ENCODE data around the gene VPS4A.
A peak's percentile ranks its signal among the peaks of the same experiment; 100 is the strongest.
"Not testable (repeated sequence)": the region's sequence is repeated elsewhere in the genome, so short reads cannot be mapped to it uniquely, and the experiment has no call there.

The VPS4A gene

GRCh38 chr16:69310653-69311532 lies at the start of gene VPS4A:
Gene VPS4A, plus strand, starts transcription at chr16:69311350. Its CDS starts 162 bp downstream, at chr16:69311512.
- peak; percentile 98 for DNase-seq (ENCODE audit: low spot score)

GRCh38 chr16:69266334-69267063 lies 44.7 kb upstream of the VPS4A start:
- DNase-seq (ENCODE audit: low spot score), result no peak

GRCh38 chr16:69267633-69268032 lies 43.5 kb upstream of the VPS4A start:
- DNase-seq (ENCODE audit: low spot score), result no peak

GRCh38 chr16:69270395-69270794 lies 40.8 kb upstream of the VPS4A start:
- no peak for DNase-seq (ENCODE audit: low spot score)

- DNase-seq (ENCODE audit: low spot score), result no peak
These were observed 40.3 kb upstream of the VPS4A start for GRCh38 chr16:69270831-69271230.

- DNase-seq (ENCODE audit: low spot score), result no peak
These were observed 38.1 kb upstream of the VPS4A start for GRCh38 chr16:69273009-69273408.

GRCh38 chr16:69274699-69275235 lies 36.4 kb upstream of the VPS4A start:
- DNase-seq (ENCODE audit: low spot score), result no peak

- no peak for DNase-seq (ENCODE audit: low spot score)
These were observed 34.7 kb upstream of the VPS4A start for GRCh38 chr16:69276148-69277115.

- no peak for DNase-seq (ENCODE audit: low spot score)
These were observed 33.7 kb upstream of the VPS4A start for GRCh38 chr16:69277413-69277812.

- DNase-seq (ENCODE audit: low spot score), result no peak
These were observed 27.3 kb upstream of the VPS4A start for GRCh38 chr16:69283851-69284250.

GRCh38 chr16:69285240-69285639 lies 25.9 kb upstream of the VPS4A start:
- no peak for DNase-seq (ENCODE audit: low spot score)

GRCh38 chr16:69286941-69287713 lies 24.0 kb upstream of the VPS4A start:
- peak; percentile 47 for DNase-seq (ENCODE audit: low spot score)

- DNase-seq (ENCODE audit: low spot score), result not testable (repeated sequence)
These were observed 19.5 kb upstream of the VPS4A start for GRCh38 chr16:69291657-69292056.

GRCh38 chr16:69293401-69293800 lies 17.7 kb upstream of the VPS4A start:
- DNase-seq (ENCODE audit: low spot score), result no peak

GRCh38 chr16:69294051-69294450 lies 17.1 kb upstream of the VPS4A start:
- DNase-seq (ENCODE audit: low spot score), result no peak

GRCh38 chr16:69296771-69297170 lies 14.4 kb upstream of the VPS4A start:
- DNase-seq (ENCODE audit: low spot score), result not testable (repeated sequence)

- no peak for DNase-seq (ENCODE audit: low spot score)
These were observed 12.9 kb upstream of the VPS4A start for GRCh38 chr16:69298261-69298660.

- DNase-seq (ENCODE audit: low spot score), result no peak
These were observed 10.0 kb upstream of the VPS4A start for GRCh38 chr16:69301187-69301586.

GRCh38 chr16:69301861-69302260 lies 9.3 kb upstream of the VPS4A start:
- DNase-seq (ENCODE audit: low spot score), result no peak

- DNase-seq (ENCODE audit: low spot score), result no peak
These were observed 8.8 kb upstream of the VPS4A start for GRCh38 chr16:69302301-69302700.

GRCh38 chr16:69306031-69306430 lies 5.1 kb upstream of the VPS4A start:
- no peak for DNase-seq (ENCODE audit: low spot score)

Measured in putamen (tissue), 1 donor.